Upper lobe of right lung (tissue), 1 donor: ENCODE data around the gene AMELY. TPM values are rescaled to one million over a fixed set of nuclear protein-coding genes. Genes with fewer than 3 reads are reported as not detected.
A peak's percentile ranks its signal among the peaks of the same experiment; 100 is the strongest.

Experiments used
- ATAC-seq: fragments of 200-7000 bp; cut with Tn5 transposase; one replicate; pipeline ENCODE4 v1.9.1; 2020; ENCODE audit warnings: mild to moderate bottlenecking, moderate library complexity
- DNase-seq: peaks from one replicate; pipeline ENCODE4 v3.0.0-alpha.2; 2020
- H3K27ac ChIP-seq: fragments of 200-600 bp; one replicate; pipeline ENCODE4 v1.8.0; 2022
- H3K27me3 ChIP-seq: fragments of 200-600 bp; one replicate; pipeline ENCODE4 v1.8.0; 2022; ENCODE audit warnings: mild to moderate bottlenecking
- H3K36me3 ChIP-seq: fragments of 200-600 bp; one replicate; pipeline ENCODE4 v1.8.0; 2022
- H3K4me1 ChIP-seq: fragments of 200-600 bp; one replicate; pipeline ENCODE4 v1.8.0; 2022
- H3K4me3 ChIP-seq: fragments of 200-600 bp; one replicate; pipeline ENCODE4 v1.8.0; 2022; ENCODE audit warnings: mild to moderate bottlenecking
- H3K9me3 ChIP-seq: fragments of 200-600 bp; one replicate; pipeline ENCODE4 v1.8.0; 2022
- CTCF ChIP-seq: fragments of 200-600 bp; IDR thresholded peaks from one replicate; pipeline ENCODE4 v1.8.0; 2022; ENCODE audit warnings: antibody characterized with exemption
- intact Hi-C: fragments of 100-400 bp; cut with DNase I; formaldehyde crosslinking; loops from one replicate; pipeline ENCODE4 v1.11.0; 2022
- long read RNA-seq: library from polyadenylated mRNA; unstranded; transcript quantifications from one replicate; pipeline ENCODE4 v2.0.0, GENCODE V29; 2021
- total RNA-seq: library from RNA; stranded (reverse); fragmentation: NEBNext Ultra II Directional; extraction: Animal tissue kit (Norgen Biotek cat#: 25700); gene quantifications from one replicate; pipeline ENCODE4 v1.2.1, GENCODE V29; 2021
- donor health status: DM: no; HTN: yes; CAD: no; lungs with severe emphysema.

Gene AMELY
- not detected for total RNA-seq
- long read RNA-seq = 0 reads

DNA sequence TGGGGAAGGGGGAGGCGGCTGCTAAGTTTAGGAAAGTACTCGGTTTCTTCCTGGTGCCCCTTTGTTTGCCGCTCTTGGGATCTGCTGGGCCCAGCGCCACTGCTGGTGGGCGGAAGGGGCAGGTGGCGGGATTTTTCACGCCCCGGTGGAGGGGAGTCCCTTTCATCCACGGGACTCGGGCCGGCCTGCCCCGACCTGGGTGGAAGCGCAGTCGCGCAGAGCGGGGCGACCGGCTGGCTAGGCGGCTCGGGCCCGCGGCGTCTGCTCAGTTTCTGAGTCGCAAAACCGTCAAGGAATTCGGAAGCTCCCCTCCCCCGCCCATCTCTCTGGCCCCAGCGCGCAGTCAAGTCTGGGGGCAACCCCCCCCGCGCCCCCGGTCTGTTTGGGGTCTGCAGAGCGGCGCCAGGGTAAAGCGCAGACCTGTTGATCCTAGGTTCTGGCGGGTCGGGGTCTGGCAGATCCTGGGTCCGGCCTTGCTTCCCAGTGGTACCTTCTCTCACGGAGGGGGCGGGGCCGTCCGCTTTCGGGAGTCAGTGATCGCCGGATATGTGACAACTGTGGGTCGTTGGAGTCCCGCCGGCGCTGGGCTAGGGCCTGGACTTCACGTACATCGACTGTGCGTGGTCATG, at the start of gene AMELY:
AMELY (minus strand) TSS at position 500 of the 629 bp plus-strand sequence. CDS start 39,144 bp downstream, outside the sequence.
- no peaks in the 10 kb centered on the region for H3K4me1 ChIP-seq
- peak within 1 kb of the TSS; percentile 38 for H3K4me3 ChIP-seq
- no peaks in the 10 kb centered on the region for H3K36me3 ChIP-seq
- H3K27ac ChIP-seq = no peak within 1 kb of the TSS
- TF ChIP-seq CTCF = no peak
- DNase-seq (peak; percentile 64), ATAC-seq (peak; percentile 23)
- H3K27me3 ChIP-seq = no peaks in the 10 kb centered on the region
- no peaks in the 10 kb centered on the region for H3K9me3 ChIP-seq
- intact Hi-C loops = no loop called here

GRCh38 chrY:6949947-6950346, 38.4 kb upstream of the AMELY start:
- intact Hi-C loops = no loop called here
- no peak overlapping the region for H3K27ac ChIP-seq

DNA sequence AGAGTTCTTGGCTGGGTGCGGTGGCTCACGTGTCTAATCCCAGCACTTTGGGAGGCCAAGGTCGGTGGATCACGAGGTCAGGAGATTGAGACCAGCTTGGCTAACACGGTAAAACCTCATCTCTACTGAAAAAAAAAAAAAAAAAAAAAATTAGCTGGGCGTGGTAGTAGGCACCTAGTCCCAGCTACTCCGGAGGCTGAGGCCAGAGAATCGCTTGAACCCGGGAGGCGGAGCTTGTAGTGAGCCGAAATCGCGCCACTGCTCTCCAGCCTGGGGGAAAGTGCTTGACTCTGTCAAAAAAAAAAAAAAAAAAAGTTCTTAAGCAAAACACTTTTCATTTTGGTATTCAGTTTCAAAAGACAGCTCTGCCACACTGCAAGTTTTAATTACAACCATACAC, 36.8 kb upstream of the AMELY start:
- no peak overlapping the region for H3K4me3 ChIP-seq
- DNase-seq = peak; percentile 57
- no peaks in the 10 kb centered on the region for H3K27me3 ChIP-seq
- no peaks in the 10 kb centered on the region for H3K36me3 ChIP-seq
- no peak for ATAC-seq
- no peaks in the 10 kb centered on the region for H3K4me1 ChIP-seq
- TF ChIP-seq CTCF = no peak
- intact Hi-C loops = no loop called here
- no peaks in the 10 kb centered on the region for H3K9me3 ChIP-seq
- H3K27ac ChIP-seq = no peak overlapping the region

More at GRCh38 chrY:6949947-6950346, 38.4 kb upstream of the AMELY start:
- H3K4me1 ChIP-seq = no peaks in the 10 kb centered on the region
- no peaks in the 10 kb centered on the region for H3K27me3 ChIP-seq
- DNase-seq = no peak
- no peak for TF ChIP-seq CTCF
- H3K36me3 ChIP-seq = no peaks in the 10 kb centered on the region
- no peaks in the 10 kb centered on the region for H3K9me3 ChIP-seq
- no peak overlapping the region for H3K4me3 ChIP-seq
- ATAC-seq = no peak

GRCh38 chrY:6947695-6948094, 36.1 kb upstream of the AMELY start:
- Histone ChIP-seq H3K27ac (no peak overlapping the region), H3K27me3 (no peaks in the 10 kb centered on the region), H3K4me1 (no peaks in the 10 kb centered on the region), H3K36me3 (no peaks in the 10 kb centered on the region), H3K4me3 (no peak overlapping the region), H3K9me3 (no peaks in the 10 kb centered on the region)
- intact Hi-C loops = no loop called here
- ATAC-seq (no peak), DNase-seq (no peak)
- peak; percentile 25 for TF ChIP-seq CTCF

DNA sequence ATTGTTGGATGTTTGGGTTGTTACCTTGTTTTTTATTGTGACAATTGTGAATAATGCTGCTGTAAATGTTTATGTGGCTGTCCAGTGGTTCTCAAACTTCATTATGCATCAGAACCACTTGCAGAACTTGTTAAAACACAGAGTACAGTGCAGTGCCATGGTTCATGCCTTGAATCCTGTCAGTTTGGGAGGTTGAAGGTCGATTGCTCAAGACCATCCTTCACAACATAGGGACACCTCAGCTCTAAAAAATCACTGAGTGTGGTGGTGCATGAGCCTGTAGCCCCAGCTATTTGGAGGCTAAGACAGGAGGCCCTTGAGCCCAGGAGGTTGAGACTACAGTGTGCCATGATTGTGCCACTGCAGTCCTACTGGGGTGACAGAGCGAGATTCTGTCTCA, 23.9 kb upstream of the AMELY start:
- H3K4me3 ChIP-seq = no peak overlapping the region
- H3K36me3 ChIP-seq = no peaks in the 10 kb centered on the region
- DNase-seq (no peak), ATAC-seq (no peak)
- no peak overlapping the region for H3K27ac ChIP-seq
- H3K4me1 ChIP-seq = no peaks in the 10 kb centered on the region
- no peak for TF ChIP-seq CTCF
- no peaks in the 10 kb centered on the region for H3K9me3 ChIP-seq
- intact Hi-C loops = no loop called here
- H3K27me3 ChIP-seq = no peaks in the 10 kb centered on the region
